Stomach (tissue), 9 donors: Measurements from ENCODE around the gene TRAPPC6A. TPM values are rescaled to one million over a fixed set of nuclear protein-coding genes. Genes with fewer than 3 reads are reported as not detected.

ENCODE experiments used
- DNase-seq, 2 donors: peaks; one replicate each; pipeline versions ENCODE4 v3.0.0 to v3.0.0-alpha.2; 2013 to 2019
- H3K27ac ChIP-seq, 5 donors: fragments of 200-600 bp in 4 of 5; sonication (generic) in 4 of 5; one replicate each; pipeline ENCODE4 v1.5.1; 2013 to 2019; ENCODE audit warnings: mild to moderate bottlenecking in 1 of 5, moderate library complexity in 1 of 5
- H3K27me3 ChIP-seq, 3 donors: fragments of 200-600 bp; sonication (generic); one replicate each; pipeline ENCODE4 v1.5.1; 2017 to 2019; ENCODE audit warnings: mixed run types in 1 of 3
- H3K36me3 ChIP-seq, 4 donors: fragments of 200-600 bp; sonication (generic); 1 replicate in 3 of 4; 2 replicates in 1 of 4; pipeline ENCODE4 v1.5.1; 2016 to 2019
- H3K4me1 ChIP-seq, 4 donors: fragments of 200-600 bp; sonication (generic); one replicate each; pipeline ENCODE4 v1.5.1; 2016 to 2019
- H3K4me3 ChIP-seq, 4 donors: fragments of 200-600 bp; sonication (generic) in 3 of 4; one replicate each; pipeline ENCODE4 v1.5.1; 2016 to 2019; ENCODE audit warnings: mild to moderate bottlenecking in 1 of 4
- H3K9me3 ChIP-seq, 4 donors: fragments of 200-600 bp; sonication (generic); one replicate each; pipeline ENCODE4 v1.5.1; 2016 to 2019
- CTCF ChIP-seq, 7 experiments: fragments of 450-650 bp in 4 of 7; fragments of 200-600 bp in 3 of 7; sonication (generic) in 3 of 7; IDR thresholded peaks; one replicate each; pipeline ENCODE4 v1.5.1; 2016 to 2019; ENCODE audit warnings: antibody characterized with exemption in 7 of 7, control low read depth in 2 of 7, mild to moderate bottlenecking in 1 of 7
- EP300 ChIP-seq: sonication (generic); formaldehyde crosslinking; IDR thresholded peaks from one replicate; pipeline ENCODE4 v1.6.1; 2017; ENCODE audit warnings: antibody characterized with exemption
- POLR2A ChIP-seq, 4 donors: fragments of 450-650 bp; IDR thresholded peaks; one replicate each; pipeline ENCODE4 v1.6.1; 2016; ENCODE audit warnings: antibody characterized with exemption in 4 of 4, control low read depth in 2 of 4, mild to moderate bottlenecking in 1 of 4, moderate library complexity in 1 of 4
- POLR2AphosphoS5 ChIP-seq, 3 donors: sonication (generic); formaldehyde crosslinking; IDR thresholded peaks; one replicate each; pipeline ENCODE4 v1.6.1; 2016; ENCODE audit warnings: antibody characterized with exemption in 3 of 3
- WGBS, 5 donors: extraction: QIAGEN DNeasy Blood & Tissue Kit in 3 of 5; methylation state at CpG; one replicate each; pipeline versions ENCODE4 v1.1.5 to v1.1.7; 2013 to 2018; 5-methylcytosine and 5-hydroxymethylcytosine counted together
- intact Hi-C: fragments of 100-400 bp; cut with DNase I; formaldehyde crosslinking; loops from one replicate; pipeline ENCODE4 v1.15.1; 2023; ENCODE audit warnings: low total_unique reads
- polyA plus RNA-seq, 3 donors: library from polyadenylated mRNA; stranded (reverse); fragments of 200-250 nt; gene quantifications; one replicate each; pipeline ENCODE4 v1.2.3, GENCODE V29; 2013
- total RNA-seq, 5 donors: library from RNA; depleted of rRNA; stranded (reverse); fragments of >200 nt; gene quantifications; one replicate each; pipeline versions ENCODE4 v1.1.0 to v1.2.3, GENCODE V29; 2014 to 2016
- donor health status: healthy with polysubstance abuse.
- donor health status: Bipolar disorder and iron deficiency.
- donor health status: healthy.

Gene TRAPPC6A
- total and polyA plus RNA-seq, 8 donors, result 8.7 to 59.4 (median 40.7) TPM; not detected in 1

GRCh38 chr19:45137179-45137761, 40.8 kb downstream of the TRAPPC6A start:
- intact Hi-C loops, result no loop called here
- 66 to 86% (median 82%) methylated on average over 16 to 17 of the region's 17 CpGs for WGBS, 5 donors
- Histone ChIP-seq H3K4me1 (peaks cover 10 to 32% (median 24%) of the 10 kb centered on the region in 4 donors), H3K27me3 (no peaks in the 10 kb centered on the region), H3K36me3 (peaks cover 10 to 32% (median 26%) of the 10 kb centered on the region in 4 donors), H3K4me3 (no peak overlapping the region), H3K9me3 (no peaks in the 10 kb centered on the region), H3K27ac (peak overlapping the region in 3 of 5 donors; percentile 20 to 67 (median 29))
- TF ChIP-seq EP300 (no peak), CTCF (IDR thresholded peaks at IDR 0.05) (no peak), POLR2AphosphoS5 (IDR thresholded peaks at IDR 0.05) (no peak), POLR2A (IDR thresholded peaks at IDR 0.05) (no peak)
- peak in 1 of 2 donors; percentile 36 for DNase-seq

GRCh38 chr19:45136507-45137178, 41.4 kb downstream of the TRAPPC6A start:
- H3K4me3 ChIP-seq, result no peak overlapping the region
- intact Hi-C loops, result no loop called here
- H3K27ac ChIP-seq, result peak overlapping the region in 4 of 5 donors; percentile 20 to 67 (median 25)
- H3K9me3 ChIP-seq, result no peaks in the 10 kb centered on the region
- TF ChIP-seq POLR2AphosphoS5 (IDR thresholded peaks at IDR 0.05) (no peak), CTCF (IDR thresholded peaks at IDR 0.05) (no peak), EP300 (no peak), POLR2A (IDR thresholded peaks at IDR 0.05) (no peak)
- H3K36me3 ChIP-seq, result peaks cover 5 to 26% (median 19%) of the 10 kb centered on the region in 4 donors
- peaks cover 10 to 32% (median 24%) of the 10 kb centered on the region in 4 donors for H3K4me1 ChIP-seq
- no peaks in the 10 kb centered on the region for H3K27me3 ChIP-seq
- no peak for DNase-seq
- WGBS, 5 donors, result 67 to 75% (median 73%) methylated on average over 8 to 12 of the region's 12 CpGs

GRCh38 chr19:45135176-45135885, 42.7 kb downstream of the TRAPPC6A start:
- no peak for DNase-seq
- peaks cover 0 to 13% (median 6%) of the 10 kb centered on the region in 4 donors for H3K36me3 ChIP-seq
- no peak overlapping the region for H3K4me3 ChIP-seq
- H3K9me3 ChIP-seq, result no peaks in the 10 kb centered on the region
- TF ChIP-seq POLR2AphosphoS5 (IDR thresholded peaks at IDR 0.05), result no peak
- no peak for TF ChIP-seq POLR2A (IDR thresholded peaks at IDR 0.05)
- TF ChIP-seq CTCF (IDR thresholded peaks at IDR 0.05), result no peak
- TF ChIP-seq EP300, result no peak
- H3K4me1 ChIP-seq, result peaks cover 10 to 40% (median 29%) of the 10 kb centered on the region in 4 donors
- intact Hi-C loops, result no loop called here
- no peaks in the 10 kb centered on the region for H3K27me3 ChIP-seq
- whole genome bisulfite sequencing, 5 donors, result 93 to 96% (median 95%) methylated on average over 19 to 21 of the region's 21 CpGs
- no peak overlapping the region for H3K27ac ChIP-seq

- intact Hi-C loops, result loop anchor here (5.0 kb wide), 1 partner anchor 46 kb away; no protein-coding TSS in a partner anchor
- Histone ChIP-seq H3K27ac (no peak overlapping the region), H3K4me1 (peaks cover 10 to 44% (median 29%) of the 10 kb centered on the region in 4 donors), H3K9me3 (no peaks in the 10 kb centered on the region), H3K4me3 (no peak overlapping the region), H3K36me3 (peaks cover 0 to 18% (median 2%) of the 10 kb centered on the region in 4 donors), H3K27me3 (no peaks in the 10 kb centered on the region)
- TF ChIP-seq POLR2AphosphoS5 (IDR thresholded peaks at IDR 0.05), result no peak
- TF ChIP-seq CTCF (IDR thresholded peaks at IDR 0.05), result no peak
- TF ChIP-seq EP300, result no peak
- TF ChIP-seq POLR2A (IDR thresholded peaks at IDR 0.05), result no peak
- no peak for DNase-seq
- 85 to 95% (median 91%) methylated on average over 7 to 8 of the region's 8 CpGs for WGBS, 5 donors
Observed at GRCh38 chr19:45133661-45134060, 44.4 kb downstream of the TRAPPC6A start.
